Common myeloid progenitor, CD34-positive (primary cell): ENCODE data around the gene RNF212.

Experiments
- CTCF ChIA-PET: fragments of 350-600 bp; sonication (Branson Sonifier 250); formaldehyde crosslinking; loops from one replicate; lab custom pipeline; 2021; ENCODE audit warnings: antibody characterized with exemption; lab: Charles Lee
- POLR2A ChIA-PET: fragments of 350-600 bp; sonication (Branson Sonifier 250); formaldehyde crosslinking; loops from one replicate; lab custom pipeline; 2021; ENCODE audit warnings: antibody characterized with exemption; lab: Charles Lee
- DNase-seq, 3 donors: peaks; one replicate each; pipeline versions ENCODE4 v3.0.0 to v3.0.0-alpha.2; 2013
- H3K27ac ChIP-seq, 2 experiments: 1 replicate in 1 of 2; 2 replicates in 1 of 2; pipeline ENCODE4 v1.7.0; 2013; ENCODE audit warnings: inconsistent platforms in 2 of 2, low read length in 2 of 2, mild to moderate bottlenecking in 2 of 2, low read depth in 1 of 2, moderate library complexity in 1 of 2; ENCODE audit not compliant: severe bottlenecking in 2 of 2, insufficient read depth in 1 of 2, poor library complexity in 1 of 2
- H3K27me3 ChIP-seq, 5 experiments: replicated peaks in 2 of 5; 1 replicate in 3 of 5; 2 replicates in 2 of 5; pipeline versions ENCODE4 v1.6.1 to v1.7.0; 2013; ENCODE audit warnings: low read length in 4 of 5, mild to moderate bottlenecking in 2 of 5, moderate library complexity in 2 of 5, inconsistent platforms in 1 of 5; ENCODE audit not compliant: insufficient read depth in 5 of 5, control insufficient read depth in 4 of 5
- H3K36me3 ChIP-seq, 4 experiments: 1 replicate in 2 of 4; 2 replicates in 2 of 4; pipeline versions ENCODE4 v1.6.1 to v1.7.0; 2013; ENCODE audit warnings: low read length in 3 of 4, control low read depth in 1 of 4, mild to moderate bottlenecking in 1 of 4; ENCODE audit not compliant: control insufficient read depth in 4 of 4, insufficient read depth in 4 of 4
- H3K4me1 ChIP-seq, 4 experiments: 1 replicate in 3 of 4; 2 replicates in 1 of 4; pipeline versions ENCODE4 v1.6.1 to v1.7.1; 2013; ENCODE audit warnings: low read length in 3 of 4, mild to moderate bottlenecking in 3 of 4, control low read depth in 1 of 4, inconsistent platforms in 1 of 4, moderate library complexity in 1 of 4; ENCODE audit not compliant: control insufficient read depth in 4 of 4, insufficient read depth in 4 of 4; ENCODE audit errors: control extremely low read depth in 1 of 4
- H3K4me3 ChIP-seq, 7 experiments: 1 replicate in 4 of 7; 2 replicates in 3 of 7; pipeline versions ENCODE4 v1.5.1 to v1.7.0; 2013; ENCODE audit warnings: mild to moderate bottlenecking in 7 of 7, low read length in 6 of 7, moderate library complexity in 6 of 7, inconsistent platforms in 2 of 7, low read depth in 2 of 7, control low read depth in 1 of 7; ENCODE audit not compliant: insufficient read depth in 4 of 7, control insufficient read depth in 1 of 7; ENCODE audit errors: extremely low read depth in 1 of 7
- H3K9me3 ChIP-seq, 5 experiments: 1 replicate in 4 of 5; 2 replicates in 1 of 5; pipeline versions ENCODE4 v1.6.1 to v1.7.1; 2013; ENCODE audit warnings: low read length in 4 of 5, mild to moderate bottlenecking in 2 of 5, inconsistent platforms in 1 of 5, low read depth in 1 of 5, moderate library complexity in 1 of 5; ENCODE audit not compliant: control insufficient read depth in 4 of 5, insufficient read depth in 2 of 5; ENCODE audit errors: control extremely low read depth in 1 of 5
- WGBS: methylation state at CpG from one replicate; pipeline ENCODE4 v1.1.5; 2013; ENCODE audit not compliant: insufficient coverage; 5-methylcytosine and 5-hydroxymethylcytosine counted together

RNF212 gene

DNA sequence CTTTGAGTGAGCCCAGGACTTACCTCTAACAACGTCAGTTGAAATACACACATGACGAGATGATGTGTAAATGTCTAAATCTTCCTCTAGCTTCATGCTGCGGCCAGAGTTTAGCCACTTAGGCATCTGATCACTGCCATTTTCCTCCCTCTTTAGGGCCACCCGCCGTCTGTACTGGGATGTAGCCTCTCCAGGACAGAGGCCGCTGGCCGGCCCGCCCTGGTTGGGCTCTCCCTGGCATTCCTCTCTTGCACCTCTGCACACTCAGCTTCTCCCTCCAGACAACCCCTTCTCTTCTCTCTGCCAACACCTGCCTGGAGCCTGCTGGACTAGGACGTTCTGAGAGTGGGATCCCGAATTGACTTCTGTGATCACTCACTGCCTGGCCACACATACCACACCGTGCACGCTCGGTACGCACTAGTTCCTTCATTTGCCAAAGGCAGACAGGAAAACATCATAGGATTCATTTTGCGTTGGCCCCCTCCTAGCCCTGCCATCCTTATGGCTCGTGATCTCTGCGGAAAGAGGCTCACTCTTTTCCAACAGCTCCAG, 33.6 kb downstream of the RNF212 start:
- Histone ChIP-seq H3K4me3 (no peak overlapping the region), H3K9me3 (peaks cover 0 to 4% (median 0%) of the 10 kb centered on the region in 5 experiments), H3K36me3 (no peaks in the 10 kb centered on the region), H3K4me1 (peaks cover 0 to 6% (median 3%) of the 10 kb centered on the region in 4 experiments), H3K27me3 (peaks cover 0 to 14% (median 4%) of the 10 kb centered on the region in 5 experiments), H3K27ac (no peak overlapping the region)
- WGBS: 95% methylated on average over 16 of the region's 17 CpGs
- no peak for DNase-seq
- ChIA-PET CTCF (no interaction called here), POLR2A (no interaction called here)

DNA sequence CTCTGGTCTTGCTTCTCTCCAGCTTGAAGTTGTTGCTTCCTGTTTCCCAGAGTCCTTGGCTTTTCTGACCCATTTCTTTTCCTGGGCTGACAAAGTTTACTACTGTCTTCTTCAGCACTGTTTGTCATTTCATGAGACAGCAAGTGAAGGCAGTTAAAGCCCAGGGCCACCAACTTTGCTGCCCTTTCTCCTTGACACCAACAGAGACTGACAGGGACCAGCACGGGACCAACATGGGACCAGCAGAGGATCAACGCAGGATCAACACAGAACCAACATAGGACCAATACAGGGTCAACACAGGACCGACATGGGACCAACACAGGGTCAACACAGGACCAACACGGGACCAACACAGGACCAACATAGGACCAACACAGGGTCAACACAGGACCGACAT, 34.9 kb downstream of the RNF212 start:
- H3K4me3 ChIP-seq: no peak overlapping the region
- H3K27me3 ChIP-seq: peaks cover 0 to 14% (median 4%) of the 10 kb centered on the region in 5 experiments
- 94% methylated on average over 5 of the region's 5 CpGs for WGBS
- ChIA-PET POLR2A (no interaction called here), CTCF (no interaction called here)
- peaks cover 0 to 6% (median 3%) of the 10 kb centered on the region in 4 experiments for H3K4me1 ChIP-seq
- DNase-seq: no peak
- H3K9me3 ChIP-seq: peaks cover 0 to 4% (median 0%) of the 10 kb centered on the region in 5 experiments
- no peak overlapping the region for H3K27ac ChIP-seq
- no peaks in the 10 kb centered on the region for H3K36me3 ChIP-seq

DNA sequence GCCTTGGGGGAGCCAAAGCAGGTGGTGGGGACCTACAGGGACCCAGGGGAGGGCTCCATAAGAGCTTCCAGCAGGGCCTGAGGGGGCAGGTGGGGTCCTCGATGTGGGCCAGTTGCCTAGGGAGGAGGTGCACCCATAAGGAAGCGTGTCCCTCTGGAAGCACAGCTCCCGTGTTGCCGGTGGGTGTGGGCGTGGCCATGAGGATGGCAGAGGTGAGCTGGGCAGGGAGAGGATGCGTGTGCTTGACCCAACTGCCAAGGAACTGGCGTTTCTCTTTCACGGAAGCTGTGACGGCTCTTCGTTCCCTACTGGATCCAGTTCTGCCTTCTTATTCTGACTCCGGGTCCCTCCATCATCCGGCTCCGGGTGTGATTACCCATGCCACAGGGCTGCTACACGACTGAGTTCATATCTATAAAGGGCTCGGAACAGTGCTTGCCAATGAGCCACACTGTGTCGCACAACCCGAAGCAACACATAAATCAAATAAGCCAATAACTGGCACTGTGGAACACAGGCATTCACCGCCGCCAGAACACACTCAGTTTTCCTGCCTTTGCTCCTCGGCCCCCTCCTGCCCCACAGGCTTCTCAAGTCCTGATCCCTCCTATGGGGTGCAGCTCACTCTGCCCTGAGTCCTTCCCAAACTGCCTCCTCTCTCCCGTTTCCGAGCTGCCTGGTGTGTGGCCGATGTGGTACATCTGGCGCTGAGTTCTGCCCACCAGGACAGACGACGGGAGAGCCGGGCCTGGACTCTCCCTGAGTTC, 35.5 kb downstream of the RNF212 start:
- peaks cover 0 to 6% (median 3%) of the 10 kb centered on the region in 4 experiments for H3K4me1 ChIP-seq
- WGBS: 95% methylated on average over 27 of the region's 27 CpGs
- H3K27ac ChIP-seq: no peak overlapping the region
- H3K4me3 ChIP-seq: no peak overlapping the region
- ChIA-PET POLR2A (no interaction called here), CTCF (no interaction called here)
- H3K36me3 ChIP-seq: no peaks in the 10 kb centered on the region
- H3K9me3 ChIP-seq: peaks cover 0 to 4% (median 0%) of the 10 kb centered on the region in 5 experiments
- H3K27me3 ChIP-seq: peaks cover 0 to 14% (median 4%) of the 10 kb centered on the region in 5 experiments
- DNase-seq: no peak

DNA sequence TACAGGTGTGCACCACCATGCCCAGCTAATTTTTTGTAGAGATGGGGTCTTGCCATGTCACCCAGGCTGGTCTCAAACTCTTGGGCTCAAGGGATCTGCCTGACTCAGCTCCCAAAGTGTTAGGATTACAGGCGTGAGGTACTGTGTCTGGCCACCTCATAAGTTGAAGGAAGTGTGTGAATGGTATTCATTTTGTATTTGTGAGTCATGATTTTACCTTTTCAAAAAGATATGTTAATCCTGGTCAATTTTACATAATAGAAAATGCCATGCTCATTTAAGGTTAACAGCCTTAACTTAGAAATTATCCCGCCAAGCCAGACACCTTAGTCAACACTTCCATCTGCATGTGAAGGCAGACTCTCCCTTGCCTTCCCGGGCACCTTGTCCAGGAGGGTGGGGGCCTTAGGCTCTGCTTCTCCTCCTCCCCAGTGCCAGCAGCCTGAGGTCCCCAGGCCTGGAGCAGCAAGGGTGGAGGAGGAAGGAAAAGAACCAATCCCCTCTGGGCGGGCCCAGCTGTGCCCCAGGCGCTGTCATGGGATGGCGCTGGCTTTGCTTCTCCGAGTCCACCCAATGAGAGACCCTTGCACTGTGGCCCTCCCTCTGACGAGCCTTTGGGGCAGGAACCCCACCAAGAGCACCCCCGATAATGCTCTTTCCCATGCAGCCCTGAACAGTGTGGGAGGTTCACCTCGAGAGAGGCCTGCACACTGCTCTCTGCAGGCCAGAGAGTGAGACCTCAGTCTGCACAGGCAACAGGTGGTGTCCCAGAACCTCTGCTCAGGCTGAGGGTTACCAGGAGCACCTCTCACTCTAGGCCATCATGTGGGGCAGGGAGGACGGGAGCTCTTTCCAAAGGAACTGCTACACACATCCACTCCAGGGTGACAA, 37.3 kb downstream of the RNF212 start:
- Histone ChIP-seq H3K9me3 (peaks cover 0 to 6% (median 0%) of the 10 kb centered on the region in 5 experiments), H3K27ac (no peak overlapping the region), H3K4me1 (peaks cover 0 to 3% (median 1%) of the 10 kb centered on the region in 4 experiments), H3K4me3 (no peak overlapping the region), H3K27me3 (peaks cover 0 to 14% (median 6%) of the 10 kb centered on the region in 5 experiments), H3K36me3 (no peaks in the 10 kb centered on the region)
- ChIA-PET CTCF (interaction anchor here (0.6 kb wide), 1 partner anchor 8 kb away, joined by 3 read pairs; no protein-coding TSS in a partner anchor), POLR2A (no interaction called here)
- no peak for DNase-seq
- WGBS: 88% methylated on average over 11 of the region's 11 CpGs

DNA sequence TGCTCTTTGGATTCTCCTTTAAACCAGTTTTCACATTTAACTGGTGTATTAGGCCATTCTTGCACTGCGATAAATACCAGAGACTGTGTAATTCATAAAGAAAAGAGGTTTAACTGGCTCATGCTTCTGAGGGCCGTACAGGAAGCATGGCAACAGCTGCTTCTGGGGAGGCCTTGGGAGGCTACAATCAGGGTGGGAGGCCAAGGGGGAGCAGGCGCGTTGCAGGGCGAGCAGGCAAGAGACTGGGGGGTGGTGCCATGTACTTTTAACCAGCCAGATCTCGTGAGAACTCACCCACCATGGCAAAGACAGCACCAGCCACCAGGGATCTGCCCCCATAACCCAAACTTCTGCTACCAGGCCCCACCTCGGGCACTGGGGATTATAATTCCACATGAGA, 38.1 kb downstream of the RNF212 start:
- Histone ChIP-seq H3K4me3 (no peak overlapping the region), H3K36me3 (no peaks in the 10 kb centered on the region), H3K27me3 (peaks cover 0 to 8% (median 3%) of the 10 kb centered on the region in 5 experiments), H3K4me1 (peaks cover 0 to 3% (median 1%) of the 10 kb centered on the region in 4 experiments), H3K27ac (no peak overlapping the region), H3K9me3 (peaks cover 0 to 3% (median 0%) of the 10 kb centered on the region in 5 experiments)
- 84% methylated on average over 7 of the region's 7 CpGs for WGBS
- CTCF ChIA-PET: no interaction called here
- DNase-seq: no peak
- POLR2A ChIA-PET: no interaction called here

DNA sequence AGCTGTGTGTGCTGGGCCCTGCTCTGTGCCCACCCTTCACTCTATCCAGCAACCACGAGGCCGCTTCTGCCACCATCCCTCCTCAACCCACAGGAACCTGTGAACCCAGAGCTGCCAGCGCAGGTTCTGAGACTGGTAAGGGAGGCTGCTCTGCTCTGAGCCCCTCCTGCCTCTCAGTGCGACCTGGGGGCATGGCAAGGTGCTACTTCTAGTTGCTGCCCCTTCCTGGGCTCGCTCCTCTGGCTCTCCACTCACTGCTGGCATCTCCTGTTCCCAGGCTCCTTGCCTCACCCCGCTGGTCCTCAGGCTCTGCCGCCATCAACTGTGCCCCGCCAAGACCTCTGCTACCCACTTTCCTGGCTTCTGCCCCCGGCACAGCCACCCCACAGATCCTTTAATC, 39.3 kb downstream of the RNF212 start:
- H3K36me3 ChIP-seq: no peaks in the 10 kb centered on the region
- no peak overlapping the region for H3K27ac ChIP-seq
- ChIA-PET POLR2A (no interaction called here), CTCF (no interaction called here)
- H3K27me3 ChIP-seq: peaks cover 0 to 6% (median 0%) of the 10 kb centered on the region in 5 experiments
- H3K9me3 ChIP-seq: peaks cover 0 to 2% (median 0%) of the 10 kb centered on the region in 5 experiments
- H3K4me1 ChIP-seq: peaks cover 0 to 3% (median 1%) of the 10 kb centered on the region in 4 experiments
- H3K4me3 ChIP-seq: no peak overlapping the region
- 90% methylated on average over 9 of the region's 9 CpGs for WGBS
- no peak for DNase-seq
